Measurements from ENCODE around the gene CTDSPL.

DNA sequence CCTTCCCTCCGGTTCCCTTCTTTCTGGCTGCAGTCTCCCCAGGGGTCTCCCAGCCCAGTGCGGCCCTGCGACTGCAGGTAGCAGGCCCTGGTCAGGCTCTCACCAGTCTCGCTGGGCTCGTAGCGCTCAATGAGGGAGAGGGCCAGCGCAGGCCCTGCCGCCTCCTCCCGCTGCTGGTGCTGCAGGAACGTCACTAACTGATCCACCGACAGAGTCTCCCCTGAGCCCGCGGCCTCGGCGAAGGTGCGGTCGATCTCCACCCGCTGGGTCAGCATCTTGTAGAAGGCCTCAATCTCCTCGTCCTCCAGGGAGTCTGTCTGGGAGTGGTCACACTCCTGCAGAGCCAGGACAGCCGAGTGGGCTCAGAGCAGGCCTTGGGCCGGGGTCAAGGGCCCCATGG lies 149.4 kb downstream of the CTDSPL start:
- TF ChIP-seq, protein P1, sequence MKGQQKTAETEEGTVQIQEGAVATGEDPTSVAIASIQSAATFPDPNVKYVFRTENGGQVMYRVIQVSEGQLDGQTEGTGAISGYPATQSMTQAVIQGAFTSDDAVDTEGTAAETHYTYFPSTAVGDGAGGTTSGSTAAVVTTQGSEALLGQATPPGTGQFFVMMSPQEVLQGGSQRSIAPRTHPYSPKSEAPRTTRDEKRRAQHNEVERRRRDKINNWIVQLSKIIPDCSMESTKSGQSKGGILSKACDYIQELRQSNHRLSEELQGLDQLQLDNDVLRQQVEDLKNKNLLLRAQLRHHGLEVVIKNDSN (IDR thresholded peaks at IDR 0.05), result no peak
- no peak for TF ChIP-seq TCF12 (IDR thresholded peaks at IDR 0.05; ENCODE audit: low read depth)
- TF ChIP-seq RAD21 (IDR thresholded peaks at IDR 0.05; ENCODE audit: low read depth), result no peak
- TF ChIP-seq CREB1 (IDR thresholded peaks at IDR 0.05; ENCODE audit: low read depth), result no peak
- TF ChIP-seq MAX (IDR thresholded peaks at IDR 0.05), result no peak
- no peak for TF ChIP-seq YY1 (IDR thresholded peaks at IDR 0.05; ENCODE audit: low read depth)
- TF ChIP-seq REST (IDR thresholded peaks at IDR 0.05; ENCODE audit: low read depth), result no peak
- no peak for TF ChIP-seq EP300 (IDR thresholded peaks at IDR 0.05; ENCODE audit: borderline replicate concordance)
- TF ChIP-seq EGR1 (IDR thresholded peaks at IDR 0.05), result no peak
- TF ChIP-seq TAF1 (IDR thresholded peaks at IDR 0.05; ENCODE audit: low read depth), result no peak
